IgD-negative memory B cell (primary cell): ENCODE data around the gene GATD1. TPM values are rescaled to one million over a fixed set of nuclear protein-coding genes. Genes with fewer than 3 reads are reported as not detected.
A peak's percentile ranks its signal among the peaks of the same experiment; 100 is the strongest.

Experiments used
- H3K27ac Mint-ChIP-seq, 3 donors: one replicate each; pipeline ENCODE4 v1.8.0; 2020 to 2022; ENCODE audit warnings: mild to moderate bottlenecking in 3 of 3, mixed read lengths in 3 of 3, moderate library complexity in 1 of 3
- H3K27me3 Mint-ChIP-seq: one replicate; pipeline ENCODE4 v1.8.0; 2021; ENCODE audit warnings: mixed read lengths
- H3K36me3 Mint-ChIP-seq: one replicate; pipeline ENCODE4 v1.8.0; 2020; ENCODE audit warnings: mild to moderate bottlenecking, mixed read lengths
- H3K4me1 Mint-ChIP-seq, 3 donors: one replicate each; pipeline ENCODE4 v1.8.0; 2020 to 2022; ENCODE audit warnings: mixed read lengths in 3 of 3, mild to moderate bottlenecking in 1 of 3
- H3K4me3 Mint-ChIP-seq, 4 donors: one replicate each; pipeline ENCODE4 v1.8.0; 2020 to 2022; ENCODE audit warnings: mild to moderate bottlenecking in 4 of 4, mixed read lengths in 4 of 4, moderate library complexity in 3 of 4
- H3K9me3 Mint-ChIP-seq, 3 donors: one replicate each; pipeline ENCODE4 v1.8.0; 2020 to 2021; ENCODE audit warnings: mixed read lengths in 3 of 3, mild to moderate bottlenecking in 1 of 3
- polyA plus RNA-seq: library from polyadenylated mRNA; unstranded; fragments of 300-500 nt; fragmentation: Illumina TruSeq; gene quantifications from one replicate; pipeline ENCODE4 v1.2.3, GENCODE V29; 2021

The GATD1 gene
- polyA plus RNA-seq, 1 donor from 2014 or later, result 30.7 TPM

- no peaks in the 10 kb centered on the region for H3K9me3 Mint-ChIP-seq
- peaks cover 3% of the 10 kb centered on the region for H3K27me3 Mint-ChIP-seq
- H3K36me3 Mint-ChIP-seq, result no peaks in the 10 kb centered on the region
These were observed 5.2 kb upstream of the GATD1 start for GRCh38 chr11:782264-783174.

DNA sequence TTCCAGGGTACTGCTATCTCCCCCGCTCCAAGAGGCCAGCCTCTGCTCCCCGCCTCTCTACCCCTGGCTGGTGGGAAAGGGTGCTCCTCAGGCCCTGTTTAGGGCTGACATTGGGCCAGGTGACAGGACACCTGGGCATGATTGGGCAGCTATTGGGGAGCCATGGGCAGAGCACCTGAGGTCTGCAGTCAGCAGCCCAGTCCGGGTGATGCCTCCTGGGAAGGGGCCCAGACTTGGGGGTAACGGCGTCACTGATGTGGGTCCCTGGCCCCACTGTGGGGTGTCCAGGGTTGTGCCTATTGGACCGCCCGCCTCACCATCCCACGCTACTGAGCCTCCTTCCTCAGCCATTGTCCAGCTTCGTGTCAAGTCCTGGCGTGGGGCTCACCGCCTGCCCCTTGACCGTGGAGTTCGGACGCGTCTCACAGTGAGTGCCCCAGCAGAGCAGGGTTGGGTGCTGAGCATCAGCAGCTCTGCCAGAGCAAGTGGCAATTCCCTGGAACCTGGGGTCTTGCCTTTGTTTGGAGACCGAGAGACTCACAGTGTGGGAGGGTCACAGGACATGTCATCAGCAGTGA, 2.8 kb upstream of the GATD1 start:
- Mint-ChIP-seq H3K27me3 (peaks cover 3% of the 10 kb centered on the region), H3K4me3 (peak overlapping the region in 3 of 4 donors; percentile 28 to 50 (median 37)), H3K36me3 (no peaks in the 10 kb centered on the region), H3K4me1 (peaks cover 0 to 8% (median 6%) of the 10 kb centered on the region in 3 donors), H3K27ac (peak overlapping the region in 1 of 3 donors; percentile 62), H3K9me3 (no peaks in the 10 kb centered on the region)

More at GRCh38 chr11:782264-783174, 5.2 kb upstream of the GATD1 start:
- H3K4me3 Mint-ChIP-seq, result no peak overlapping the region
- no peak overlapping the region for H3K27ac Mint-ChIP-seq
- no peaks in the 10 kb centered on the region for H3K4me1 Mint-ChIP-seq

DNA sequence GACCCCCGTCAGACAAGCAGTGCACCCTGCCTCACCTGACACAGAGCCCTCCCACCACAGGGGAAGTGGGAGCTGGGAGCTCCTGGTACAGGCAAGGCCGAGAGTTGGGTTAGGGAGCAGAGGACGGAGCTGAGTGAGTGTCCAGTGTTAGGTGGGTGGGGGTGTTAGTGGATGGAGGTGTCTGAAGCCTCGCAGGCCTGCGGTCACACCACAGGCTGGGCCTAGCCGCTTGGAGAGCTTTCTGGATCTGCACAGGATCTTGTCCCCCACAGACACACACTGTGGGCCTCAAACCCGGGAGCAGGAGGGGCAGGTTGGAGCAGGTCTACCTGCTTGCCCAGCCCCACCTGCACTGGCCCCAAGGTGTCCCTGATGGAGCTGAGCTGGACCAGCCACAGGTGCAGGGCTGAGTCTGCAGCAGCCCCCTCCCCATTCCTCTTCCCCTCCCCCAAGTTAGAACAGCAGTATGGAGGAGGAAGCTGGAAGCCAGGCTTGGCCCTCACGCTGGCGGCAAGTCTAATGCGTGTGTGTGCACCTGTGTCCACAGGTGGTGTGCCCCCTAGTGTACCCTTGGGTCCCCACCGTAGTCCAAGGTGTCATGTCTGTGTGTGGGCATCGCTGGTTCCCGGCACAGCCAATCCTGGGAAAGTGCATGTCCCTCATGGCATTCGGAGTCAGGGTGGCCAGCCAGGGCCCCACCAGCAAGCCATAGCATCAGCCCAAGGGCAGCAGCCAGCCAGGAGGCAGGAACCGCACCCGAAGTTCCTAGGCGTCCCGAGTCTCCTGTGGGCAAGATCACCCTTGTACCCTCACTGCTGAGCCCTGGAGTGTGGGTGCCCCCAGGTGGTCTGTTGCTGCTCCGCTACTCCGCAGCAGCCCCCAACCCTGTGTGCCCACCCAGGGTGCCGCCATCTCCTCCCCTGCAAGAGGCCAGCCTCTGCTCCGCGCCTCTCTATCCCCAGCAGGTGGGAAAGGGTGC, 2.0 kb upstream of the GATD1 start:
- H3K27ac Mint-ChIP-seq, result peak overlapping the region in 1 of 3 donors; percentile 62
- H3K9me3 Mint-ChIP-seq, result no peaks in the 10 kb centered on the region
- no peaks in the 10 kb centered on the region for H3K27me3 Mint-ChIP-seq
- peaks cover 0 to 8% (median 6%) of the 10 kb centered on the region in 3 donors for H3K4me1 Mint-ChIP-seq
- peak overlapping the region; percentile 28 to 55 (median 44) for H3K4me3 Mint-ChIP-seq
- no peaks in the 10 kb centered on the region for H3K36me3 Mint-ChIP-seq

DNA sequence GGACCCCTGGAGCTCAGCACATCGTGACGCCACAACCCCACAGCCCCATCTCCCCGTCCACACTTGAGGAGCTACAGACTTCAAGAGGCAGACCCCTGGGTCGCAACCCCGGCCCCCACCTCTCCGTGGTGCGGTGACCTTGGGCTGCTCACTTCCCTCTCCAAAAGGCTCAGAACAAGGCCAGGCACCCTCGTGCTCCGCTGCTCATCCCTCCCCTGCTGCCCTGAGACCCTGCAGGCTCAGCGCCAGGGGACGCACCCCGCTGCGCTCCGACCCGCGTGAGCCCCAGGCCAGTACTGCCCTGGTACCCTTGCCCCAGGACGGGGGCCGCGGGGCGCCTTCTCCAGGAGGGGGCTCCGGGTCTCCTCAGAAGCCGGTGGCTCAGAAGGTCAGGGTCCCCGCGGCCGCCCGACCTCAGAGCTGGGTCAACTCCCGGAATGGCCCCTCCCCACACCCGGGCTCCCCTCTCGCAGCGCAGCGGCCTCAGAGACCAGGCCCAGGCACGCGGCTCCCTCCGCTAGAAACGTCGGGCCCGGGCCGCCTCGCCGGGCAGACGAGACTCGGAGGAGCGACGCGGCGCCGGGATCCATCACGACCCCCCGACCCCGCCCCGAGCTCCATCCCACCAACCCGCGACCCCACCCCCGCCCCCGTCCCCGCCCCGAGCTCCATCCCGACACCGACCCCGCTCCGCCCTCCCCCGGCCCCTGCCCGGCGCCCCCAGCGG, 563 bp downstream of the GATD1 start:
- Mint-ChIP-seq H3K27me3 (no peaks in the 10 kb centered on the region), H3K36me3 (no peaks in the 10 kb centered on the region), H3K4me3 (peak overlapping the region; percentile 66 to 93 (median 82)), H3K27ac (peak overlapping the region in 2 of 3 donors; percentile 39 to 78), H3K4me1 (peaks cover 0 to 8% (median 6%) of the 10 kb centered on the region in 3 donors), H3K9me3 (no peaks in the 10 kb centered on the region)

DNA sequence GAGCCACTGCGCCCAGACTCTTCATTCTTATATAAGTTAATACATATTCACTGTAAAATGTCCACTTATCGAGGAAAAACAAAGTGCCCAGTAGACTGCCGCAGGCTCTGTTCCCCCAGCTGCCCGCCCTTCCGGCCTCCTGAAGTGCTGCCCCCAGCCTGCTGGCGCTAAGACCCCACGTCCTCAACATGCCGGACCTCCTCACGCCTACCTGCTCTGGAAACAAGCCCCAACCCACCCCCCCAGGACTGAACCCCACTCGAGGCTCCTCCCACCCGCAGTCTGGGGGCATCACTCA, 1.1 kb downstream of the GATD1 start:
- Mint-ChIP-seq H3K36me3 (no peaks in the 10 kb centered on the region), H3K27me3 (no peaks in the 10 kb centered on the region), H3K4me1 (peaks cover 0 to 8% (median 6%) of the 10 kb centered on the region in 3 donors), H3K27ac (peak overlapping the region in 2 of 3 donors; percentile 39 to 78), H3K9me3 (no peaks in the 10 kb centered on the region), H3K4me3 (peak overlapping the region; percentile 66 to 93 (median 82))

- Mint-ChIP-seq H3K36me3 (no peaks in the 10 kb centered on the region), H3K27ac (peak overlapping the region in 2 of 3 donors; percentile 10 to 65), H3K4me1 (peaks cover 0 to 8% (median 6%) of the 10 kb centered on the region in 3 donors), H3K9me3 (no peaks in the 10 kb centered on the region), H3K27me3 (no peaks in the 10 kb centered on the region), H3K4me3 (peak overlapping the region in 3 of 4 donors; percentile 66 to 85 (median 81))
These were observed 2.3 kb downstream of the GATD1 start for GRCh38 chr11:774873-775592.

DNA sequence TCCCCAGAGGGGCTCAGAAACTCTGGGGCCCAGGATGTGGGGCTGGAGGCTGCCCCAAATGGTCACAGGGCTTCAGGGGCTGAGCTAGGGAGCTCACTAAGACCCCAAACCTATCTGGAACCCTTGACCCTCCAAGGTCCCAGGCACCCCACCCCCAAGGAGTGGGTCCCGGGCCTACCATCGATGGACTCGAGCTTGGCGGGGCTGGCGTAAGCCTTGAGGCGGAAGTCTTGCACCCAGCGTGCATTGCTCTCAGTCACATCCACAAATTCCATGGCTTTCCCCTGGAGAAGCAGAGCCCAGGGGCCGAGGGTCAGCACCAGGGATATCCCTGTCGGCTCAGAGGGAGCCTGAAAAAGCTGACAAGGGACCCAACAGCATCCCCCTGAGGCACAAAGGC, 3.5 kb downstream of the GATD1 start:
- no peaks in the 10 kb centered on the region for H3K36me3 Mint-ChIP-seq
- H3K9me3 Mint-ChIP-seq, result no peaks in the 10 kb centered on the region
- H3K27me3 Mint-ChIP-seq, result no peaks in the 10 kb centered on the region
- no peak overlapping the region for H3K27ac Mint-ChIP-seq
- no peak overlapping the region for H3K4me3 Mint-ChIP-seq
- H3K4me1 Mint-ChIP-seq, result peaks cover 0 to 8% (median 6%) of the 10 kb centered on the region in 3 donors

GRCh38 chr11:773425-773824, 3.9 kb downstream of the GATD1 start:
- Mint-ChIP-seq H3K9me3 (no peaks in the 10 kb centered on the region), H3K4me3 (peak overlapping the region in 1 of 4 donors; percentile 39), H3K27me3 (no peaks in the 10 kb centered on the region), H3K27ac (no peak overlapping the region), H3K4me1 (peaks cover 0 to 8% (median 6%) of the 10 kb centered on the region in 3 donors), H3K36me3 (no peaks in the 10 kb centered on the region)

GRCh38 chr11:772429-773390, 4.6 kb downstream of the GATD1 start:
- Mint-ChIP-seq H3K36me3 (no peaks in the 10 kb centered on the region), H3K4me3 (peak overlapping the region in 1 of 4 donors; percentile 39), H3K9me3 (no peaks in the 10 kb centered on the region), H3K27ac (no peak overlapping the region), H3K4me1 (peaks cover 0 to 8% (median 6%) of the 10 kb centered on the region in 3 donors), H3K27me3 (no peaks in the 10 kb centered on the region)

- Mint-ChIP-seq H3K4me3 (no peak overlapping the region), H3K36me3 (no peaks in the 10 kb centered on the region), H3K4me1 (peaks cover 0 to 8% (median 6%) of the 10 kb centered on the region in 3 donors), H3K27ac (no peak overlapping the region), H3K27me3 (no peaks in the 10 kb centered on the region), H3K9me3 (no peaks in the 10 kb centered on the region)
These were observed 5.6 kb downstream of the GATD1 start for GRCh38 chr11:771617-772204.

DNA sequence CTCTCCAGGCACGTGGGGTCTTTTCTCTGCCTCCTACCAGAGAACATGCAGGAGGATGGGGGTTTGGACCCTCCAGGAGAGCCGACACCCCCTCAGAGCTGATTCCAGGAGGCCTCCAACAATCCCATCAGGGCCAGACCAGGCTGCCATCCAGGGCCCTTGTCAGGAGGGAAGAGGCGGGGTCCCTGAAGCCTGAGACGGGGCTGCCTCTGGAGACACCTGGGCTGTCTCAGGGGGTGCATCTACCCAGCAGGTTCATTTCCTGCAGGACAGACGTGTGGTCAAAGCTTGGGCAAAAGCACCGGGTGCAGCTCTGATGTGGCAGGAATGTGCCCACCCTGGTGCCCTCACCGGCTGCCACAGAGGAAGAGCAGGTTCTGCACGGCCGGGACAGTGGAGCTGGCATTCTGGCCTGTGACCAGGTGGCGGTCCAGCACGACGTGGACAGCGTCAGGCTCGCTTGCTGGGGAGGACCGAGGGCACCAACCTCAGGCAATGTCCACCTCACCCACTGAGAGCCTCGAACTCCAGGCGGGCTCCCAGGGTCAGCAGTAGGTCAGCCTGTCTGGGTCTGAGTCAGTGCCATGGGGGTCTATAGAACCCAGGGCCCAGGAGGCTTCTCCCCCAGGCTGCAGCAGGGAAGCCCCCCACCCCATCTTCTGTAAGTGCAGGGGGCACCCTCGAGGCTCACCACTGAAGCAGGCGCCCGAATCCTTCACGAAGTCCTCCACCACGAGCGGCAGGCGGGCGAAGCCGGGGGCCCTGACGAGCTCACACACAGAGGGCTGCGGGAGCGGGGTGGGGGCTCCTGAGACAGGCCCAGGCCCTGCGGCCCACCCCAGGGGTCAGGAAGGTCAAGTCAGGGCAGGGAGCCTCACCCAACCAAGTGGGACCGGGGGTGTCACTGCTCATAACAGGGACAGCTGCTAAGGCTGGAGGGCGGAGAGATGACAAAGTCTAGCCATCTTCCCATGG, 6.4 kb downstream of the GATD1 start:
- Mint-ChIP-seq H3K27ac (no peak overlapping the region), H3K4me1 (peaks cover 0 to 6% (median 2%) of the 10 kb centered on the region in 3 donors), H3K9me3 (no peaks in the 10 kb centered on the region), H3K27me3 (no peaks in the 10 kb centered on the region), H3K36me3 (no peaks in the 10 kb centered on the region), H3K4me3 (peak overlapping the region in 1 of 4 donors; percentile 41)
